WTC11 (cell line): ENCODE results near the gene SNPH. TPM values are rescaled to one million over a fixed set of nuclear protein-coding genes. Genes with fewer than 3 reads are reported as not detected.

Experiments
- ATAC-seq: fragments of 200-7000 bp; cut with Tn5 transposase; 2 replicates; pipeline ENCODE4 v1.10.0; 2021; ENCODE audit warnings: mild to moderate bottlenecking, moderate library complexity
- CTCF ChIA-PET: fragments of 300-600 bp; sonication (Branson Sonifier 250); formaldehyde crosslinking; loops from one replicate; lab custom pipeline; 2021; ENCODE audit warnings: antibody characterized with exemption; lab: Charles Lee
- POLR2A ChIA-PET: fragments of 350-600 bp; sonication (Branson Sonifier 250); formaldehyde crosslinking; loops from one replicate; lab custom pipeline; 2021; ENCODE audit warnings: antibody characterized with exemption; lab: Charles Lee
- DNase-seq: peaks from one replicate; pipeline ENCODE4 v3.0.0; 2021; ENCODE audit warnings: low spot score
- H3K27ac Mint-ChIP-seq: 2 replicates; pipeline ENCODE4 v1.8.0; 2021; ENCODE audit warnings: mixed read lengths
- H3K27me3 Mint-ChIP-seq: 2 replicates; pipeline ENCODE4 v1.8.0; 2021; ENCODE audit warnings: low read depth, mild to moderate bottlenecking, moderate library complexity, mixed read lengths
- H3K36me3 Mint-ChIP-seq: 2 replicates; pipeline ENCODE4 v1.8.0; 2021; ENCODE audit warnings: mixed read lengths
- H3K4me1 Mint-ChIP-seq: 2 replicates; pipeline ENCODE4 v1.8.0; 2022; ENCODE audit warnings: mixed read lengths
- H3K4me3 Mint-ChIP-seq: 2 replicates; pipeline ENCODE4 v1.8.0; 2021; ENCODE audit warnings: mild to moderate bottlenecking, moderate library complexity, mixed read lengths
- H3K9me3 Mint-ChIP-seq: 2 replicates; pipeline ENCODE4 v1.8.0; 2021; ENCODE audit warnings: mixed read lengths
- CREB1 ChIP-seq: sonication (generic); formaldehyde crosslinking; IDR thresholded peaks from 2 replicates; pipeline ENCODE4 v1.8.0; 2023; ENCODE audit warnings: mild to moderate bottlenecking, missing genetic modification reagents
- FOXJ3 ChIP-seq: sonication (generic); formaldehyde crosslinking; IDR thresholded peaks from 2 replicates; pipeline ENCODE4 v1.9.0; 2021; ENCODE audit warnings: missing genetic modification reagents, mild to moderate bottlenecking, borderline replicate concordance
- FOXK1 ChIP-seq: sonication (generic); formaldehyde crosslinking; IDR thresholded peaks from 2 replicates; pipeline ENCODE4 v1.8.0; 2022; ENCODE audit warnings: mild to moderate bottlenecking, moderate library complexity, missing genetic modification reagents
- FOXP1 ChIP-seq: sonication (generic); formaldehyde crosslinking; IDR thresholded peaks from 2 replicates; pipeline ENCODE4 v1.8.0; 2022; ENCODE audit warnings: missing genetic modification reagents, mild to moderate bottlenecking, moderate library complexity, borderline replicate concordance
- IRF2 ChIP-seq: sonication (generic); formaldehyde crosslinking; IDR thresholded peaks from 2 replicates; pipeline ENCODE4 v1.8.0; 2022; ENCODE audit warnings: low read depth, missing genetic modification reagents, borderline replicate concordance
- JUN ChIP-seq: sonication (generic); formaldehyde crosslinking; IDR thresholded peaks from 2 replicates; pipeline ENCODE4 v1.8.0; 2023; ENCODE audit warnings: mild to moderate bottlenecking, missing genetic modification reagents
- NR2C2 ChIP-seq: sonication (generic); formaldehyde crosslinking; IDR thresholded peaks from 2 replicates; pipeline ENCODE4 v1.8.0; 2022; ENCODE audit warnings: mild to moderate bottlenecking, missing genetic modification reagents
- SMAD4 ChIP-seq: sonication (generic); formaldehyde crosslinking; IDR thresholded peaks from 2 replicates; pipeline ENCODE4 v1.8.0; 2022; ENCODE audit warnings: mild to moderate bottlenecking, missing genetic modification reagents
- TCF7 ChIP-seq: sonication (generic); formaldehyde crosslinking; IDR thresholded peaks from 2 replicates; pipeline ENCODE4 v1.8.0; 2022; ENCODE audit warnings: mild to moderate bottlenecking, low read depth, missing genetic modification reagents, moderate library complexity
- TP53 ChIP-seq: sonication (generic); formaldehyde crosslinking; IDR thresholded peaks from 2 replicates; pipeline ENCODE4 v1.8.1; 2023; ENCODE audit warnings: mild to moderate bottlenecking, missing genetic modification reagents
- ZNF263 ChIP-seq: sonication (generic); formaldehyde crosslinking; IDR thresholded peaks from 2 replicates; pipeline ENCODE4 v1.8.1; 2022; ENCODE audit warnings: low read depth, mild to moderate bottlenecking, moderate library complexity, missing genetic modification reagents
- total RNA-seq: library from RNA; stranded (reverse); gene quantifications from 3 replicates; pipeline ENCODE4 v1.2.3, GENCODE V29; 2021
- TF ChIP-seq, protein P1 (sequence below): sonication (generic); formaldehyde crosslinking; IDR thresholded peaks from 2 replicates; pipeline ENCODE4 v1.8.1; 2023; ENCODE audit warnings: mild to moderate bottlenecking, moderate library complexity, missing genetic modification reagents
- TF ChIP-seq, protein P2 (sequence below): fragments of 250-450 bp; sonication (Bioruptor Pico); IDR thresholded peaks from 2 replicates; pipeline ENCODE4 v2.1.2; 2022; ENCODE audit warnings: mild to moderate bottlenecking, moderate library complexity
- TF ChIP-seq, protein P3 (sequence below): sonication (generic); formaldehyde crosslinking; IDR thresholded peaks from 2 replicates; pipeline ENCODE4 v1.8.1; 2023; ENCODE audit warnings: mild to moderate bottlenecking, missing genetic modification reagents, moderate library complexity
- TF ChIP-seq, protein P4 (sequence below): sonication (generic); formaldehyde crosslinking; IDR thresholded peaks from 2 replicates; pipeline ENCODE4 v1.8.0; 2023; ENCODE audit warnings: missing genetic modification reagents, mild to moderate bottlenecking, borderline replicate concordance
- TF ChIP-seq, protein P5 (sequence below): sonication (generic); formaldehyde crosslinking; IDR thresholded peaks from 2 replicates; pipeline ENCODE4 v1.8.1; 2022; ENCODE audit warnings: mild to moderate bottlenecking, missing genetic modification reagents, moderate library complexity, borderline replicate concordance

SNPH gene
- total RNA-seq, 1 experiment from 2014 or later: 3.5 TPM

DNA sequence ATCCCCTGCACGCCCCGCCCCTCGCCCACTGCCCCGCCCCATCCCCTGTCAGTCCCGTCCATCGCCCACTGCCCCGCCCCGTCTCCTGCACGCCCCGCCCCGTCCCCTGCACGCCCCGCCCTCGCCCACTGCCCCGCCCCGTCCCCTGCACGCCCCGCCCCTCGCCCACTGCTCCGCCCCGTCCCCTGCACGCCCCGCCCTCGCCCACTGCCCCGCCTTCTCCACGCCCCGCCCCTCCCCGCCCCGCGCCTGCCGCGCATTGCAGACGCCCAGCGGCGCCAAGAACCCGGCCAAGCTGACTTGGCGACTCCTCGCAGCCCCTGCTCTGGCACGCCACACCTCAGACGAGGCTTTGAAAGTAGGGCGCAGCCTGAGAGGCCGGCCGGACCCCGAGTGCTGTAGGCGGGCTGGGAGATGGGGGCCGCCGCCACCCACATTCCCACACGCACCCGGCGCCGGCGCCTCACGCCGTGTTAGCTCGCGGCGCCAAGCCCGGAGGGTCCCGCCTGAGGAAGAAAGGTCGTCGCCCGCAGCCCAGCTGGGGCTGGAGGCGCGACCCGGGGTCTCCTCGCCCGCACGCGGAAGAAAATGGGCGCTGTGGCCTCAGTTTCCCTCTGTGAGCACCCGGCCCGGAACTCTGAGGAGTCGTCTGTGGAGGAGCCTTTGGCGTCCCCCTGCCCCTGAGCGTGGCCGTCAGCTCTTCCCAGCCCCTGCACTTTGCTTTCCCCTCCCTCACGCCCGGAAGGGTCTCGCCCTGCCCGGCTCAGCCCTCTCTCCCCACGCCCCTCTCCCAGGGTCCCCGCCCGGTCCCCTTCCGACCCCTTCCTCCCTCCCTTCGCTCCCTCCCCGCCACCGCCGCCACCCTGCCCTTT lies 40.1 kb upstream of the SNPH start, which contains the start of gene RAD21L1 (continued):
- TF ChIP-seq, protein P1, sequence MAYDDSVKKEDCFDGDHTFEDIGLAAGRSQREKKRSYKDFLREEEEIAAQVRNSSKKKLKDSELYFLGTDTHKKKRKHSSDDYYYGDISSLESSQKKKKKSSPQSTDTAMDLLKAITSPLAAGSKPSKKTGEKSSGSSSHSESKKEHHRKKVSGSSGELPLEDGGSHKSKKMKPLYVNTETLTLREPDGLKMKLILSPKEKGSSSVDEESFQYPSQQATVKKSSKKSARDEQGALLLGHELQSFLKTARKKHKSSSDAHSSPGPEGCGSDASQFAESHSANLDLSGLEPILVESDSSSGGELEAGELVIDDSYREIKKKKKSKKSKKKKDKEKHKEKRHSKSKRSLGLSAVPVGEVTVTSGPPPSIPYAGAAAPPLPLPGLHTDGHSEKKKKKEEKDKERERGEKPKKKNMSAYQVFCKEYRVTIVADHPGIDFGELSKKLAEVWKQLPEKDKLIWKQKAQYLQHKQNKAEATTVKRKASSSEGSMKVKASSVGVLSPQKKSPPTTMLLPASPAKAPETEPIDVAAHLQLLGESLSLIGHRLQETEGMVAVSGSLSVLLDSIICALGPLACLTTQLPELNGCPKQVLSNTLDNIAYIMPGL (CRISPR knock-in tag): peak; percentile 46; the same call in 1 of the 2 replicates
- TF ChIP-seq SMAD4 (0 out of 2 replicates have a peak, but pooled peaks have one; percentile 49), FOXK1 (0 out of 2 replicates have a peak, but pooled peaks have one; percentile 36), ZNF263 (no peak), FOXP1 (CRISPR knock-in tag) (peak; percentile 49; the same call in 1 of the 2 replicates), FOXJ3 (CRISPR knock-in tag) (no peak), IRF2 (CRISPR knock-in tag) (no peak)

DNA sequence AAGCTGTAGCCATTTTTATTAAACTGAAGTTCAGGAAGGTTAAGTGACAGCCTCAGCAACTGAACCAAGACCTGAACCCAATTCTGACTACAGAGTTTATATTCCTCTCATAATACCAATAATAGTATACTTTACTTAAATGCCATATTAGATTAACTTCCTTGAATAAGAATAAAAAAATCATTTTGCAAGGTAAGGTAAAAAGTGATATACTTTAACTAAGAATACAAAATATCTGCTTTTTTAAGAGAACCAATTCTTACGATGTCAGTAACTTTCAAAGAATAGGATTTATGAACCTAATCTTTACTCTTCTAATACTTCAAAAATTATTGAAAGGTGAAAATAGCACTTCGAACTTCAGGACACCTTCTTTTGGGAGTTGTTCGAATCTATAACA lies 36.6 kb upstream of the SNPH start:
- Mint-ChIP-seq H3K9me3 (no peaks in the 10 kb centered on the region), H3K36me3 (no peaks in the 10 kb centered on the region), H3K27ac (no peak overlapping the region), H3K27me3 (peaks cover 63% of the 10 kb centered on the region), H3K4me1 (peaks cover 9% of the 10 kb centered on the region), H3K4me3 (no peak overlapping the region)
- TF ChIP-seq TP53 (CRISPR knock-in tag) (no peak), NR2C2 (CRISPR knock-in tag) (no peak), TCF7 (CRISPR knock-in tag) (no peak)
- TF ChIP-seq, protein P2, sequence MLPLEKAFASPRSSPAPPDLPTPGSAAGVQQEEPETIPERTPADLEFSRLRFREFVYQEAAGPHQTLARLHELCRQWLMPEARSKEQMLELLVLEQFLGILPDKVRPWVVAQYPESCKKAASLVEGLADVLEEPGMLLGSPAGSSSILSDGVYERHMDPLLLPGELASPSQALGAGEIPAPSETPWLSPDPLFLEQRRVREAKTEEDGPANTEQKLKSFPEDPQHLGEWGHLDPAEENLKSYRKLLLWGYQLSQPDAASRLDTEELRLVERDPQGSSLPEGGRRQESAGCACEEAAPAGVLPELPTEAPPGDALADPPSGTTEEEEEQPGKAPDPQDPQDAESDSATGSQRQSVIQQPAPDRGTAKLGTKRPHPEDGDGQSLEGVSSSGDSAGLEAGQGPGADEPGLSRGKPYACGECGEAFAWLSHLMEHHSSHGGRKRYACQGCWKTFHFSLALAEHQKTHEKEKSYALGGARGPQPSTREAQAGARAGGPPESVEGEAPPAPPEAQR (CRISPR knock-in tag): no peak
- TF ChIP-seq, protein P3, sequence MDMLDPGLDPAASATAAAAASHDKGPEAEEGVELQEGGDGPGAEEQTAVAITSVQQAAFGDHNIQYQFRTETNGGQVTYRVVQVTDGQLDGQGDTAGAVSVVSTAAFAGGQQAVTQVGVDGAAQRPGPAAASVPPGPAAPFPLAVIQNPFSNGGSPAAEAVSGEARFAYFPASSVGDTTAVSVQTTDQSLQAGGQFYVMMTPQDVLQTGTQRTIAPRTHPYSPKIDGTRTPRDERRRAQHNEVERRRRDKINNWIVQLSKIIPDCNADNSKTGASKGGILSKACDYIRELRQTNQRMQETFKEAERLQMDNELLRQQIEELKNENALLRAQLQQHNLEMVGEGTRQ: no peak
- DNase-seq (no peak), ATAC-seq (no peak)
- POLR2A ChIA-PET: no interaction called here
- CTCF ChIA-PET: no interaction called here

DNA sequence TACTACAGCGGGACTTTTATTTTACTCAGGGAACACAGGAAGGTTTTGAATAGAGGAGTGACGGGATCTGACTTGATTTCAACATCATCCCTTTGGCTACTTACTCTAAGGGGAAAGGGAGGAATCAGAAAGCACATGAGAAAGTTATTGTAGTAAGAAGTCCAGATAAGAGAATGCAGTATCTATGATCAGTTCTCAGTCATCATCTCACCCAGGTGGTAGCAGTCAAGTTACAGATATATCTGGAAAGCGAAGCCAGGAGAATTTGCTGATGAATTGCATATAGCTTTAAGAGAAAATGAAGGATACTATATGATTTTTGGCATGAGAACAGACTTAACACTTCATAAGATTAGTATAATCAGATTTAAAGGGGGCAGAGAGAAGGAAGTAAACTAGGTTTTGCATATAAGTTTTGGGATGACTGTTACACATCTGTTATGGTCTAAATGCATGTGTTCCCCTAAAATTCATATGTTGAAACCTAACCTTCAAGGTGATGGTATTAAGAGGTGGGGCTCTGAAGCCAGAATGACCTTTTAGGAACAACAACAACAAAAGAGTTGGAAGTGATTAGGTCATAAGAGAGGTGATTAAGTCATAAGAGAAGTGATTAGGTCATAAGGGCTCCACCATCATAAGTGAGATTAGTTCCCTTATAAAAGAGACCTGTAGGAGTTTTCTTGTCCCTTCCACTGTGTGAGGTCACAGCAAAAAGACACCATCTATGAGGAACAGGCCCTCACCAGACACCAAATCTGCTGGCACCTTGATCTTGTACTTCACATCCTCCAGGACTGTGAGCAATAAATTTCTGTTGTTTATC lies 33.6 kb upstream of the SNPH start:
- TF ChIP-seq, protein P4, sequence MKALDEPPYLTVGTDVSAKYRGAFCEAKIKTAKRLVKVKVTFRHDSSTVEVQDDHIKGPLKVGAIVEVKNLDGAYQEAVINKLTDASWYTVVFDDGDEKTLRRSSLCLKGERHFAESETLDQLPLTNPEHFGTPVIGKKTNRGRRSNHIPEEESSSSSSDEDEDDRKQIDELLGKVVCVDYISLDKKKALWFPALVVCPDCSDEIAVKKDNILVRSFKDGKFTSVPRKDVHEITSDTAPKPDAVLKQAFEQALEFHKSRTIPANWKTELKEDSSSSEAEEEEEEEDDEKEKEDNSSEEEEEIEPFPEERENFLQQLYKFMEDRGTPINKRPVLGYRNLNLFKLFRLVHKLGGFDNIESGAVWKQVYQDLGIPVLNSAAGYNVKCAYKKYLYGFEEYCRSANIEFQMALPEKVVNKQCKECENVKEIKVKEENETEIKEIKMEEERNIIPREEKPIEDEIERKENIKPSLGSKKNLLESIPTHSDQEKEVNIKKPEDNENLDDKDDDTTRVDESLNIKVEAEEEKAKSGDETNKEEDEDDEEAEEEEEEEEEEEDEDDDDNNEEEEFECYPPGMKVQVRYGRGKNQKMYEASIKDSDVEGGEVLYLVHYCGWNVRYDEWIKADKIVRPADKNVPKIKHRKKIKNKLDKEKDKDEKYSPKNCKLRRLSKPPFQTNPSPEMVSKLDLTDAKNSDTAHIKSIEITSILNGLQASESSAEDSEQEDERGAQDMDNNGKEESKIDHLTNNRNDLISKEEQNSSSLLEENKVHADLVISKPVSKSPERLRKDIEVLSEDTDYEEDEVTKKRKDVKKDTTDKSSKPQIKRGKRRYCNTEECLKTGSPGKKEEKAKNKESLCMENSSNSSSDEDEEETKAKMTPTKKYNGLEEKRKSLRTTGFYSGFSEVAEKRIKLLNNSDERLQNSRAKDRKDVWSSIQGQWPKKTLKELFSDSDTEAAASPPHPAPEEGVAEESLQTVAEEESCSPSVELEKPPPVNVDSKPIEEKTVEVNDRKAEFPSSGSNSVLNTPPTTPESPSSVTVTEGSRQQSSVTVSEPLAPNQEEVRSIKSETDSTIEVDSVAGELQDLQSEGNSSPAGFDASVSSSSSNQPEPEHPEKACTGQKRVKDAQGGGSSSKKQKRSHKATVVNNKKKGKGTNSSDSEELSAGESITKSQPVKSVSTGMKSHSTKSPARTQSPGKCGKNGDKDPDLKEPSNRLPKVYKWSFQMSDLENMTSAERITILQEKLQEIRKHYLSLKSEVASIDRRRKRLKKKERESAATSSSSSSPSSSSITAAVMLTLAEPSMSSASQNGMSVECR (CRISPR knock-in tag): no peak
- TF ChIP-seq, protein P5, sequence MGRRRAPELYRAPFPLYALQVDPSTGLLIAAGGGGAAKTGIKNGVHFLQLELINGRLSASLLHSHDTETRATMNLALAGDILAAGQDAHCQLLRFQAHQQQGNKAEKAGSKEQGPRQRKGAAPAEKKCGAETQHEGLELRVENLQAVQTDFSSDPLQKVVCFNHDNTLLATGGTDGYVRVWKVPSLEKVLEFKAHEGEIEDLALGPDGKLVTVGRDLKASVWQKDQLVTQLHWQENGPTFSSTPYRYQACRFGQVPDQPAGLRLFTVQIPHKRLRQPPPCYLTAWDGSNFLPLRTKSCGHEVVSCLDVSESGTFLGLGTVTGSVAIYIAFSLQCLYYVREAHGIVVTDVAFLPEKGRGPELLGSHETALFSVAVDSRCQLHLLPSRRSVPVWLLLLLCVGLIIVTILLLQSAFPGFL (CRISPR knock-in tag): no peak
- TF ChIP-seq CREB1: no peak
- TF ChIP-seq JUN: no peak
- POLR2A ChIA-PET: no interaction called here
- ATAC-seq (no peak), DNase-seq (no peak)
- H3K4me3 Mint-ChIP-seq: no peak overlapping the region
- H3K27me3 Mint-ChIP-seq: peaks cover 57% of the 10 kb centered on the region
- H3K27ac Mint-ChIP-seq: no peak overlapping the region
- no peaks in the 10 kb centered on the region for H3K9me3 Mint-ChIP-seq
- CTCF ChIA-PET: no interaction called here
- H3K36me3 Mint-ChIP-seq: no peaks in the 10 kb centered on the region
- no peaks in the 10 kb centered on the region for H3K4me1 Mint-ChIP-seq
